CD4-positive, alpha-beta memory T cell (primary cell): Measurements from ENCODE around the gene UBAC1. TPM values are rescaled to one million over a fixed set of nuclear protein-coding genes. Genes with fewer than 3 reads are reported as not detected.
A peak's percentile ranks its signal among the peaks of the same experiment; 100 is the strongest.

Experiments used
- CTCF ChIA-PET: fragments of 350-600 bp; sonication (Branson Sonifier 250); formaldehyde crosslinking; loops from one replicate; lab custom pipeline; 2021; ENCODE audit warnings: inconsistent platforms; ENCODE audit not compliant: partially characterized antibody; lab: Charles Lee
- POLR2A ChIA-PET: fragments of 350-600 bp; sonication (Branson Sonifier 250); formaldehyde crosslinking; loops from one replicate; lab custom pipeline; 2021; ENCODE audit not compliant: partially characterized antibody; lab: Charles Lee
- DNase-seq, 5 donors: peaks; one replicate each; pipeline versions ENCODE4 v3.0.0 to v3.0.0-alpha.2; 2020 to 2022; ENCODE audit warnings: mixed read lengths in 1 of 5
- H3K27ac ChIP-seq: one replicate; pipeline ENCODE4 v1.7.0; 2013; ENCODE audit warnings: low read depth, low read length
- H3K27me3 ChIP-seq: 2 replicates; pipeline ENCODE4 v1.7.0; 2013; ENCODE audit warnings: mild to moderate bottlenecking, low read length, moderate library complexity; ENCODE audit not compliant: insufficient read depth
- H3K36me3 ChIP-seq: 2 replicates; pipeline ENCODE4 v1.7.0; 2013; ENCODE audit warnings: mild to moderate bottlenecking, low read length, moderate library complexity; ENCODE audit not compliant: insufficient read depth
- H3K4me1 ChIP-seq: 2 replicates; pipeline ENCODE4 v1.7.0; 2013; ENCODE audit warnings: mild to moderate bottlenecking, low read length, moderate library complexity; ENCODE audit not compliant: insufficient read depth
- H3K4me3 ChIP-seq, 2 donors: one replicate each; pipeline ENCODE4 v1.7.0; 2013; ENCODE audit warnings: low read length in 2 of 2, mild to moderate bottlenecking in 1 of 2
- H3K9me3 ChIP-seq, 2 donors: one replicate each; pipeline ENCODE4 v1.7.0; 2013; ENCODE audit warnings: low read length in 2 of 2, control low read depth in 1 of 2; ENCODE audit not compliant: control insufficient read depth in 1 of 2
- H3K27ac Mint-ChIP-seq, 7 donors: one replicate each; pipeline ENCODE4 v1.8.0; 2020 to 2021; ENCODE audit warnings: mixed read lengths in 7 of 7, mild to moderate bottlenecking in 6 of 7, inconsistent platforms in 3 of 7, moderate library complexity in 3 of 7
- H3K27me3 Mint-ChIP-seq, 2 donors: one replicate each; pipeline ENCODE4 v1.8.0; 2020 to 2021; ENCODE audit warnings: mixed read lengths in 2 of 2
- H3K36me3 Mint-ChIP-seq, 2 donors: one replicate each; pipeline ENCODE4 v1.8.0; 2020 to 2021; ENCODE audit warnings: mixed read lengths in 2 of 2, inconsistent platforms in 1 of 2, mild to moderate bottlenecking in 1 of 2
- H3K4me1 Mint-ChIP-seq, 4 donors: one replicate each; pipeline ENCODE4 v1.8.0; 2020 to 2021; ENCODE audit warnings: mixed read lengths in 4 of 4, mild to moderate bottlenecking in 1 of 4
- H3K4me3 Mint-ChIP-seq, 8 donors: one replicate each; pipeline ENCODE4 v1.8.0; 2020 to 2021; ENCODE audit warnings: mixed read lengths in 8 of 8, mild to moderate bottlenecking in 7 of 8, moderate library complexity in 6 of 8, inconsistent platforms in 3 of 8
- H3K9me3 Mint-ChIP-seq, 8 donors: one replicate each; pipeline ENCODE4 v1.8.0; 2020 to 2021; ENCODE audit warnings: mixed read lengths in 8 of 8, mild to moderate bottlenecking in 5 of 8, inconsistent platforms in 3 of 8, moderate library complexity in 1 of 8
- intact Hi-C: fragments of 100-400 bp; cut with micrococcal nuclease; formaldehyde crosslinking; loops from one replicate; pipeline ENCODE4 v1.15.1; 2023
- polyA plus RNA-seq, 2 donors: library from polyadenylated mRNA; unstranded; fragments of 300-500 nt; fragmentation: Illumina TruSeq; gene quantifications; one replicate each; pipeline ENCODE4 v1.2.3, GENCODE V29; 2021
- total RNA-seq, 2 experiments: library from RNA; stranded (reverse); gene quantifications; one replicate each; pipeline ENCODE4 v1.2.3, GENCODE V29; 2021

The UBAC1 gene
- total and polyA plus RNA-seq, 4 experiments from 2014 or later, result 23.0 to 32.8 (median 28.1) TPM

DNA sequence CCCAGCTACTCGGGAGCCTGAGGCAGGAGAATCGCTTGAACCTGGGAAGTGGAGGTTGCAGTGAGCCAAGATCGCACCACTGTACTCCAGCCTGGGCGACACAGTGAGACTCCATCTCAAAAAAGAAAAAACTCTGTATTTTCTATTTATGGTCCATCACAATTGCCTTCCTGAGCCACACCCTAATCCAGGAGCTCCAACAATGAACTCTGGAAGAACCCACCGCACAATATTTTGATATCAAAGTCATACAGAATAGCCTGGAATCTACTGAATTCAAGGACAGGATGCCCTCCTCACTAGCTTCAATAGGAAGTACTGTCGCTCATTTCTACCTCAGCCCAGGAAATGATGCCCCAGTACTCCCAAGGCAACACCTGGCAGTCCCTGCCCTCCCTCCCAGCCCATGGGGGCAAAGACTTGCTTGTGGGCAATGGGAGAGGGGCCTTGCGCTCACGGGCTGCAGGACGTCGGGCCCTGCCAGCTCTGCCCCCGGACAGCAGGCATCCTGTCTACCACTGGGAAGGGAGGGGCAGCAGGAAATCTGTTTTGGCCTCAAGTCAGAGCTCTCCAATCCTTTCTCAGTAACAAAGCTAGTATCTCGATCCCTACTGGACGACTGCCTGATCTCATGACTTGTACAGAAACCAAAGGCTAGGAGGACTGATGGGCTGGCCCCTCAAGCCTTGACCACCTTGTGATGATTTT is 19.7 kb downstream of the UBAC1 start:
- DNase-seq, result no peak
- Mint-ChIP-seq H3K4me1 (peaks cover 2 to 12% (median 7%) of the 10 kb centered on the region in 4 donors), H3K27ac (peak overlapping the region in 1 of 7 donors; percentile 43), H3K27me3 (peaks cover 0 to 2% of the 10 kb centered on the region in 2 donors), H3K4me3 (no peak overlapping the region), H3K36me3 (peaks cover 49 to 65% of the 10 kb centered on the region in 2 donors), H3K9me3 (peaks cover 0 to 5% (median 0%) of the 10 kb centered on the region in 8 donors)
- POLR2A ChIA-PET, result no interaction called here
- intact Hi-C loops, result no loop called here
- Histone ChIP-seq H3K36me3 (peaks cover 35% of the 10 kb centered on the region), H3K9me3 (no peaks in the 10 kb centered on the region), H3K27me3 (no peaks in the 10 kb centered on the region), H3K27ac (no peak overlapping the region), H3K4me3 (no peak overlapping the region), H3K4me1 (no peaks in the 10 kb centered on the region)
- CTCF ChIA-PET, result no interaction called here

DNA sequence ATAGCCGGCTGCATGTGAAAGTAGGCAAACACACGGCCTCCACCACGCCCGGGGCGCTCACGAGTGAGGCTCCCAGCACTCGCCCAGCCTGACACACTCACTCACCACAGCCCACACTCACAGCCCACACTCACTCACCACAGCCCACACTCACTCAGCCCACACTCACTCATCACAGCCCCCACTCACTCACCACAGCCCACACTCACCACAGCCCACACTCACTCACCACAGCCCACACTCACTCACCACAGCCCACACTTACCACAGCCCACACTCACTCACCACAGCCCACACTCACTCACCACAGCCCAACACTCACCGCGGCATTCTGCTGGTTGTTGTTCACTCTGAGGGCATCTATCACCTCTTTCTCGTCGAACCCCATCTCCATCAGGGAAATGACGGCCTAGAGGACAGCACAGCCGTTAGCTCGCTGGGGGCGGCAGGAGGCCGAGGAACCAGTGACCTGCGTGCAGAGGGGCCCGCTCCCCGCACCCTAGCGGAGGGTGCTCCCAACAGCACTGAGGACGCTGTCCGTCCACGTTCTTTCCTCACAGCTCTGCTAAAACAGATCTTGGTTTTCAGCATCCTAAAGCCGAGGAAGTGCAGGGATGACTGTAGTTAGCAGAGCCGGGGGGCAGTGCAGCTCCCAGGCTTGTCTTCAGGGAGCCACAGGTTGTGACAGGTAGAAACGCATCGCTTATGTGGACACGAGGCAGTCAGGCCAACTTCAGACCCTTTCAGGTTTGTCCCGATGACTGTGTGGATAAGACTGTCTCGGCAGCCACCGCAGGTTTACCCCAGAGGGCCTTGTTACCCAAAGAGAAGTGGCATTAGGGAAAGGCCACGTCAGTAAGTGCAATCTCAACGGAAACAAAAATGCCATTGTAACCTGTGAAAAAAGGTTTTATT is 21.6 kb downstream of the UBAC1 start:
- Mint-ChIP-seq H3K9me3 (peaks cover 0 to 5% (median 0%) of the 10 kb centered on the region in 8 donors), H3K36me3 (peaks cover 55% of the 10 kb centered on the region in 2 donors), H3K27ac (peak overlapping the region; percentile 67 to 98 (median 93)), H3K4me1 (peaks cover 2 to 12% (median 7%) of the 10 kb centered on the region in 4 donors), H3K4me3 (peak overlapping the region in 7 of 8 donors; percentile 57 to 77 (median 65)), H3K27me3 (peaks cover 0 to 2% of the 10 kb centered on the region in 2 donors)
- no peaks in the 10 kb centered on the region for H3K27me3 ChIP-seq
- peaks cover 27% of the 10 kb centered on the region for H3K36me3 ChIP-seq
- H3K4me3 ChIP-seq, result no peak overlapping the region
- DNase-seq, result peak; percentile 42 to 62 (median 56)
- no peaks in the 10 kb centered on the region for H3K4me1 ChIP-seq
- POLR2A ChIA-PET, result no interaction called here
- H3K27ac ChIP-seq, result no peak overlapping the region
- CTCF ChIA-PET, result no interaction called here
- H3K9me3 ChIP-seq, result no peaks in the 10 kb centered on the region
- intact Hi-C loops, result no loop called here

DNA sequence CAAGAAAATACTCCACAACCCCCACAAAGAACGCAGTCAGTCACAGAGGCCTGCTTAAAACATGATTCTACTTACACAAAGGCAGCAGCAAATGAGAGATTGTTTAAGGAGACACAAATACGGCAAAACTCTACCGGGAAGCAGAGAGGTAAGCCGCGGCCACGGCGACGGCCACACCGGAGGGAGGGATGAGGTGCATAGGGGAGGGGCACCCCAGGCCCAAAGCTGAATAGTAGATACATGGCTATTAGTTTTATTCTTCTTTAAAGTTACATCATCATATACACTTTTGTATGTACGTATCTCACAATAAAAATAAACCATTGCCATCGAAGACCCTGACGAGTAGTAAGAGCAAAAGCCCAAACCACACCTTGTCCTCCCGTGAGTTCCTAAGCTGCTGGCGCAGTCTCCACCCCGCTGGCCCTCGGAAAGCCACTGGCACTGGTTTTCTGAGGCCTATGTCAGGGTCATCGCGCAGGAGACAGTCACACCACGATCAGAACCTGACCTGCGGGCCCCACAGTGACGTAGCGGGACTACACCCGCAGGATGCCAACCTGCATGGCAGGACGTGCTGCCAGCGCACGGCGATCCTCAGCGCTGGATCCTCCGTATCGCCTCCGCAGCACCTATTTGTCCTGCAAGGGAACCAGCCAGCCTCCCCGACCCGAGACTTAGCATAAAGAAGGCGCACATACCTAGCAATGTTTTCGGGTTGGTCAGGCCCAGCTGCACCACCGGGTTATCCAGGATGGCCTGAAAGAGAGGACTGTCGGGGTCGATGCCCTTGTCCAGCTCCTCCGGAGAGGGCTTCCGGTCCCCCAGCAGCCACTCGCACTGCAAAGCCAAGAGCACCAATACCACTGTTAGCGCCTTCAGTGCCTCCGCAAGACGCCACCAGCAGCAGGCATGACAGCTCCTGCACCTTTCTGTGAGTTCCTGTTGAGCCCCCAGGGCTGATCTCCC is 23.4 kb downstream of the UBAC1 start:
- Mint-ChIP-seq H3K27me3 (peaks cover 0 to 2% of the 10 kb centered on the region in 2 donors), H3K4me3 (peak overlapping the region in 1 of 8 donors; percentile 38), H3K4me1 (peaks cover 2 to 12% (median 7%) of the 10 kb centered on the region in 4 donors), H3K27ac (peak overlapping the region in 3 of 7 donors; percentile 56 to 96 (median 57)), H3K36me3 (peaks cover 44 to 52% of the 10 kb centered on the region in 2 donors), H3K9me3 (peaks cover 0 to 5% (median 0%) of the 10 kb centered on the region in 8 donors)
- CTCF ChIA-PET, result no interaction called here
- no peaks in the 10 kb centered on the region for H3K27me3 ChIP-seq
- POLR2A ChIA-PET, result no interaction called here
- H3K9me3 ChIP-seq, result no peaks in the 10 kb centered on the region
- H3K27ac ChIP-seq, result no peak overlapping the region
- no peak overlapping the region for H3K4me3 ChIP-seq
- peaks cover 32% of the 10 kb centered on the region for H3K36me3 ChIP-seq
- H3K4me1 ChIP-seq, result no peaks in the 10 kb centered on the region
- intact Hi-C loops, result no loop called here
- no peak for DNase-seq

DNA sequence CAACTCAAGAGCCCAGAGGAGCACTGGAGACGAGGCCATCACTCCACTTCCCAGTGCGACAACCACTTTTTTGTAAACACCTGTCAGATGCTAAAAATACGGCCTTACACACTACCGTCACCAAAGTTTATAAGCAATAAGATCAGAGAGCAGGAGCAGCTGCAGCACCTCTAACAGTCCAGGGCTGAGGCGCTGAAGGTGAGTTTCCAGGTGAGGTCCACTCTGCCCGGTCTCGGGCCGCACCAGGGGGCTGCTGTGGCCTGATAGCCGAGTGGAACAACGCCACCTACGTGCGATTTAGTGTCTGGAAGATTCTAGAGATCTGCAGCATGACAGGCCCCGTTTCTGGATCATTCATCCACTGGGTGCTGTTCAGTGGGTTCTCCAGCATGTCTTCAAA is 28.1 kb downstream of the UBAC1 start:
- H3K4me1 ChIP-seq, result no peaks in the 10 kb centered on the region
- no peak overlapping the region for H3K4me3 ChIP-seq
- Mint-ChIP-seq H3K36me3 (peaks cover 33 to 53% of the 10 kb centered on the region in 2 donors), H3K9me3 (no peaks in the 10 kb centered on the region), H3K4me3 (no peak overlapping the region), H3K4me1 (peaks cover 0 to 7% (median 2%) of the 10 kb centered on the region in 4 donors), H3K27me3 (no peaks in the 10 kb centered on the region), H3K27ac (no peak overlapping the region)
- H3K36me3 ChIP-seq, result peaks cover 30% of the 10 kb centered on the region
- no peaks in the 10 kb centered on the region for H3K9me3 ChIP-seq
- no peaks in the 10 kb centered on the region for H3K27me3 ChIP-seq
- intact Hi-C loops, result no loop called here
- POLR2A ChIA-PET, result no interaction called here
- CTCF ChIA-PET, result no interaction called here
- DNase-seq, result no peak
- no peak overlapping the region for H3K27ac ChIP-seq

DNA sequence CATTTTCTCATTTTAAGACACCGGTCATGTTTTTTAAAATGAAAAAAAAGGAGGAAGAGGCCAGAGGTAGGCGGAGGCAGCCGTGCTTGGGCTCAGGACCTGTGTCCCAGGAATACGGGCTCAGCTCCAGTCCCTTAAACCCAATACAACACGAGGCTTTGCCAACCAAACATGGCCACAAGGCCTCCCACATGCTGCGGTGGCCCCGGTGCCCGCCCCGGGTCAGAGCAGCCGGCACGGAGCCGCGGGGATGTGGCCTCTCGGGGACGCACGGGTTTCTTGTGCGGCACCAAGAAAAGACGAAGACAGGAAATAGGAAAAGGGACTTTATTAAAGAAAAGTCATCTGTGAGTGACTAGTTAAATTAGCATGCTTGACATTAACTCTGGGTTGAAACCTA is 28.5 kb downstream of the UBAC1 start:
- Mint-ChIP-seq H3K4me1 (peaks cover 0 to 10% (median 3%) of the 10 kb centered on the region in 4 donors), H3K36me3 (peaks cover 28 to 51% of the 10 kb centered on the region in 2 donors), H3K27ac (no peak overlapping the region), H3K27me3 (no peaks in the 10 kb centered on the region), H3K4me3 (no peak overlapping the region), H3K9me3 (no peaks in the 10 kb centered on the region)
- peaks cover 26% of the 10 kb centered on the region for H3K36me3 ChIP-seq
- no peaks in the 10 kb centered on the region for H3K27me3 ChIP-seq
- ChIA-PET CTCF (no interaction called here), POLR2A (no interaction called here)
- DNase-seq, result no peak
- no peaks in the 10 kb centered on the region for H3K9me3 ChIP-seq
- H3K4me1 ChIP-seq, result no peaks in the 10 kb centered on the region
- intact Hi-C loops, result no loop called here
- H3K4me3 ChIP-seq, result no peak overlapping the region
- no peak overlapping the region for H3K27ac ChIP-seq

DNA sequence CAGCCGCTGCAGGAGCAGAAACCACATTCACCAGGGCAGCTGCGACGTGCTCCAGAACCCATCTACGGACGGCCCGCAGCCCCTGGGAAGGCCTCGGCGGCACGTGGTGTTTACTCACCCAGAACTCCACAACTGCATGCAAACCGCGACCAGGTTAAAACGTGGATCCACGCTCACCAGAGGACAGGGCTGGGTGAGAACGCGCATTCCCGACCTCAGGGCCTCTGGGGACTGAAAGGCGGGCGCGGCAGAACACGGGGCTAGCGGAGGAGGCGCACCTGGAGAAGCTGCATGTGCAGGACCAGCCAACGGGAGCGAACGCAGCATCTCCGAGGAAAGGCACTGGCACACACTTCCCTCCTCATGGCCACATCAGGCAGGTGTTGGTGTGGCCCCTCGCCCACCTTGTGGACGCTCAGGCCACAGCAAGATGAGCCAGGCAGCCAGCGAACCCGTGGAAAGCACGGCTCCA is 29.8 kb downstream of the UBAC1 start:
- intact Hi-C loops, result no loop called here

More for the DNA sequence above, 29.8 kb downstream of the UBAC1 start:
- ChIA-PET POLR2A (no interaction called here), CTCF (no interaction called here)
- no peaks in the 10 kb centered on the region for H3K9me3 Mint-ChIP-seq
- DNase-seq, result no peak
- peaks cover 22 to 42% of the 10 kb centered on the region in 2 donors for H3K36me3 Mint-ChIP-seq
- Histone ChIP-seq H3K27me3 (no peaks in the 10 kb centered on the region), H3K4me1 (no peaks in the 10 kb centered on the region), H3K36me3 (peaks cover 22% of the 10 kb centered on the region), H3K4me3 (no peak overlapping the region), H3K9me3 (no peaks in the 10 kb centered on the region), H3K27ac (no peak overlapping the region)
- H3K4me3 Mint-ChIP-seq, result no peak overlapping the region
- H3K4me1 Mint-ChIP-seq, result peaks cover 0 to 7% (median 2%) of the 10 kb centered on the region in 4 donors
- H3K27ac Mint-ChIP-seq, result no peak overlapping the region
- H3K27me3 Mint-ChIP-seq, result no peaks in the 10 kb centered on the region
